NCI-H2107 treated with DMSO at 0.1 percent for 48 hours (cell line): ENCODE measurements around the gene CHD6.

Source experiments
- DNase-seq: peaks from one replicate; lab custom pipeline; 2025; ENCODE audit not compliant: unreplicated experiment; lab: John Stamatoyannopoulos, UW

Gene CHD6

GRCh38 chr20:41470362-41471095, 147.6 kb downstream of the CHD6 start:
- no peak for DNase-seq

GRCh38 chr20:41469868-41470267, 148.3 kb downstream of the CHD6 start:
- no peak for DNase-seq

GRCh38 chr20:41468994-41469600, 149.1 kb downstream of the CHD6 start:
- DNase-seq, result no peak

- no peak for DNase-seq
These were observed 150.5 kb downstream of the CHD6 start for GRCh38 chr20:41467690-41468089.

GRCh38 chr20:41467220-41467619, 151.0 kb downstream of the CHD6 start:
- no peak for DNase-seq

GRCh38 chr20:41463567-41463966, 154.6 kb downstream of the CHD6 start:
- DNase-seq, result no peak

- no peak for DNase-seq
These were observed 155.6 kb downstream of the CHD6 start for GRCh38 chr20:41462372-41463161.

GRCh38 chr20:41458761-41459160, 159.4 kb downstream of the CHD6 start:
- no peak for DNase-seq

GRCh38 chr20:41457173-41457857, 160.9 kb downstream of the CHD6 start:
- DNase-seq, result no peak

GRCh38 chr20:41456351-41456750, 161.8 kb downstream of the CHD6 start:
- DNase-seq, result no peak

GRCh38 chr20:41454250-41454649, 163.9 kb downstream of the CHD6 start:
- DNase-seq, result no peak

- DNase-seq, result no peak
These were observed 164.9 kb downstream of the CHD6 start for GRCh38 chr20:41453010-41453950.

GRCh38 chr20:41452226-41452625, 166.0 kb downstream of the CHD6 start:
- DNase-seq, result no peak

GRCh38 chr20:41447006-41447405, 171.2 kb downstream of the CHD6 start:
- DNase-seq, result no peak

GRCh38 chr20:41446456-41446855, 171.7 kb downstream of the CHD6 start:
- no peak for DNase-seq

GRCh38 chr20:41444821-41445220, 173.4 kb downstream of the CHD6 start:
- no peak for DNase-seq

- no peak for DNase-seq
These were observed 174.5 kb downstream of the CHD6 start for GRCh38 chr20:41443691-41444090.

- DNase-seq, result no peak
These were observed 177.3 kb downstream of the CHD6 start for GRCh38 chr20:41440882-41441281.

- DNase-seq, result no peak
These were observed 180.3 kb downstream of the CHD6 start for GRCh38 chr20:41437836-41438235.

GRCh38 chr20:41436679-41437078, 181.5 kb downstream of the CHD6 start:
- no peak for DNase-seq
